Adrenal gland (tissue), 5 donors: Measurements from ENCODE around the gene PARP12.

Experiments used
- CTCF ChIP-seq, 6 experiments: fragments of 450-650 bp in 4 of 6; fragments of 200-600 bp in 2 of 6; sonication (generic) in 1 of 6; IDR thresholded peaks; 1 replicate in 5 of 6; 2 replicates in 1 of 6; pipeline versions ENCODE4 v1.5.1 to v1.8.0; 2016 to 2021; ENCODE audit warnings: antibody characterized with exemption in 6 of 6, mild to moderate bottlenecking in 2 of 6, moderate library complexity in 1 of 6
- POLR2A ChIP-seq, 2 donors: fragments of 450-650 bp; IDR thresholded peaks; one replicate each; pipeline ENCODE4 v1.6.1; 2017; ENCODE audit warnings: antibody characterized with exemption in 2 of 2, mild to moderate bottlenecking in 2 of 2, moderate library complexity in 1 of 2
- donor health status: DM: no; HTN: no; CAD: no.

DNA sequence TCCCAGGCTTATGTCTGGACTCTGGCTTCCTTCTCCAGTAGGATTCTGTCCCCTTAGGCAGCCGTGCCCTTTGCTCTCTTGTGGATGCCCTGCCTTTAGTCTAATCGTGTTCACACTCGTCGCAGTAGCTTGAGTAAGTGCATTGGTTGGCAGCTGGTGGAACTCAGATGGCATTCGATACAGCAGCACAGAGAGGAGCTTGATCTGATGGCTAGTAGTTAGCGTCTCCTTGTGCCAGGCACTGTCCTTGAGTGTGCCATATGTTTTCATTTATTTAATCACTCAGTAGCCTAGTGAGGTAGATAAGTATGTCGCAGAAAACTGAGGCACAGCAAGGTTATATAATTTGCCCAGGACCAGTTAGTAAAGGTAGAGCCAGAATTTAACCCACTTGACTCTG lies 18.2 kb upstream of the PARP12 start:
- TF ChIP-seq CTCF (IDR thresholded peaks at IDR 0.05): no peak
- no peak for TF ChIP-seq POLR2A (IDR thresholded peaks at IDR 0.05)
